Activated CD8-positive, alpha-beta memory T cell treated with anti-CD3 and anti-CD28 coated beads, Interleukin-2, amount 50 U/mL, for 4 hours (primary cell): ENCODE results near the gene WRAP53.
"Not testable (repeated sequence)": the region's sequence is repeated elsewhere in the genome, so short reads cannot be mapped to it uniquely, and the experiment has no call there.

Experiments
- DNase-seq: peaks from one replicate; pipeline ENCODE4 v3.0.0-alpha.2; 2020

The WRAP53 gene

GRCh38 chr17:7687908-7688807 is at the start of gene WRAP53:
Gene WRAP53, plus strand, starts transcription at chr17:7688477. Its CDS starts 172 bp downstream, at chr17:7688649.
- peak; percentile 95 for DNase-seq

GRCh38 chr17:7640783-7641182 is 47.5 kb upstream of the WRAP53 start:
- DNase-seq = no peak

GRCh38 chr17:7641635-7642034 is 46.6 kb upstream of the WRAP53 start:
- DNase-seq = not testable (repeated sequence)

GRCh38 chr17:7644775-7645174 is 43.5 kb upstream of the WRAP53 start:
- no peak for DNase-seq

GRCh38 chr17:7646457-7646856 is 41.8 kb upstream of the WRAP53 start:
- DNase-seq = no peak

- no peak for DNase-seq
These were observed 41.3 kb upstream of the WRAP53 start for GRCh38 chr17:7647018-7647417.

- peak; percentile 78 for DNase-seq
These were observed 37.7 kb upstream of the WRAP53 start, which contains the start of gene ATP1B2 for GRCh38 chr17:7650509-7651096. Gene ATP1B2, plus strand, starts transcription at chr17:7650926. Its CDS starts 593 bp downstream, at chr17:7651519.

- no peak for DNase-seq
These were observed 37.1 kb upstream of the WRAP53 start for GRCh38 chr17:7651097-7651664.

GRCh38 chr17:7651665-7652387 is 36.5 kb upstream of the WRAP53 start:
- no peak for DNase-seq

- no peak for DNase-seq
These were observed 35.6 kb upstream of the WRAP53 start for GRCh38 chr17:7652388-7653356.

GRCh38 chr17:7654832-7655540 is 33.3 kb upstream of the WRAP53 start:
- DNase-seq = no peak

- no peak for DNase-seq
These were observed 32.8 kb upstream of the WRAP53 start for GRCh38 chr17:7655541-7655840.

- DNase-seq = no peak
These were observed 31.2 kb upstream of the WRAP53 start for GRCh38 chr17:7656958-7657609.

- DNase-seq = no peak
These were observed 20.4 kb upstream of the WRAP53 start for GRCh38 chr17:7667656-7668406.

GRCh38 chr17:7668482-7668881 is 19.8 kb upstream of the WRAP53 start:
- no peak for DNase-seq

GRCh38 chr17:7673239-7673638 is 15.0 kb upstream of the WRAP53 start:
- peak; percentile 47 for DNase-seq

GRCh38 chr17:7674934-7675333 is 13.3 kb upstream of the WRAP53 start:
- DNase-seq = no peak

- DNase-seq = no peak
These were observed 11.7 kb upstream of the WRAP53 start for GRCh38 chr17:7676533-7676932.

GRCh38 chr17:7677388-7678067 is 10.7 kb upstream of the WRAP53 start:
- no peak for DNase-seq
